Measurements from ENCODE around the gene PNRC1.
A peak's percentile ranks its signal among the peaks of the same experiment; 100 is the strongest.
"Not testable (repeated sequence)": the region's sequence is repeated elsewhere in the genome, so short reads cannot be mapped to it uniquely, and the experiment has no call there.

Gene PNRC1

DNA sequence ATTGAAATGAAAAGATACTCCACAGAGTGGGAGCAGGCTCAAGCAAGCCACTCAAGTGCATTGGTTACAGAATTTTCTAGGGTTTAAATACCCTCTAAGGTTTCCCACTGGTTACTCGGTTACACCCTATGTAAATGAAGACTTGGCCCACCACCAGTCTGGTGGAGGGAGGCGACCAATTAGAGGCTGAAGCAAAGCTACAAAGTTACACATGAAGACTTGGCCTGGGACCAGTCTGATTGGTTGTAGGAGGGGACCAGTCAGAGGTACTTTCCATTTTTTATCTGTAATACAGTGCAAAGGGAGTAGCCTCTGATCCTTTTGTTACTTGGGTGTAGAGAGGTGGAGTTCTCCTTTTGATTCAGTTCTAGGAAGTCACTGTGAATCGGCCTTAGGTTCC lies 29.7 kb downstream of the PNRC1 start:
- no peak for DNase-seq (ENCODE audit: low read depth)

GRCh38 chr6:89111933-89112332 lies 31.4 kb downstream of the PNRC1 start:
- DNase-seq (ENCODE audit: low read depth) = no peak

GRCh38 chr6:89116702-89117101 lies 36.2 kb downstream of the PNRC1 start:
- no peak for DNase-seq (ENCODE audit: low read depth)

DNA sequence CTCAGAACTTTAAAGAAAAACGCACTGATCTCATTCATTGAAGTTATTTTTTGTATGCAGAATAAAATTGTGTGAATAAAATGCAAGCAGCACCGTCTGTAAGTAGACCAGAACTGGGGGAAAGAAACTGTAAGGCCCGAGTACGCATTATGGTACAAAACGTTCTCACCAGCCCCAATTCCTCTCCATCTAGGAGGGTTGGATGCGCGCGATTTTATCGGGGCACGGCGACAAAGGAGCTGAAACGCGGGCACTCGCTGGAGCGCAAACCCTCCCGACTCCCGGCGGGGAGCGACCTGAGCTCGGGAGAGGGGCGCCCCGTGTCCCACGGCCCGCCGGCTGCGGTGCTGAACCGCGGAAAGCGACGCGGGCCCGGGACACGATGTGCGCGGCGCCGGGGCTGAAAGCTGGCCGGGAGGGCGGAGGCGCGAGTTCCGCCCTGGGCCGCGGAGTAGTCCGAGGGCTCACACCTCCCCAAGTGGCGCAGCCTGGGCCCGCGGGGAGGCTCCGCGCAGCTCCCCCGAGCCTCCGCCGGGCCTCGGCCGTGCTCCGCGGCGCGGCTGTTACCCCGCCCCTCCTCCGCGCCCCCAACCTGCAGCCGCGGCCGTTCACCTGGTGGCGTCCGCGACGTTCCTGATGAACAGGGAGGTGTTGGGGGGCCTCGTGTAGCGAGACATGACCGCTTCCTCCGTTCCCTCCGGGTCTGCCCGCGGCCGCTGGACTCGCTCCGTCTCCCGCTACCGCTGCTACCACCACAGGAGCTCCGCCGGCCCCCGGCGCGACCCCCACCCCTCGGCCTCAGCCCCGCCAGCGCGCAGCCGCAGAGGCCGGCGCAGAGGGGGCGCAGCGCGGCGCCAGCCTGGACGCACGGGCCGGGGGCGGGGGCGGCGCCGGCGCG lies 36.9 kb downstream of the PNRC1 start, which contains the start of gene SRSF12:
Gene SRSF12, minus strand, starts transcription at position 861 of the 898 bp plus-strand sequence. Its CDS starts 184 bp downstream, at position 677.
- peak; percentile 31 for DNase-seq (ENCODE audit: low read depth)

DNA sequence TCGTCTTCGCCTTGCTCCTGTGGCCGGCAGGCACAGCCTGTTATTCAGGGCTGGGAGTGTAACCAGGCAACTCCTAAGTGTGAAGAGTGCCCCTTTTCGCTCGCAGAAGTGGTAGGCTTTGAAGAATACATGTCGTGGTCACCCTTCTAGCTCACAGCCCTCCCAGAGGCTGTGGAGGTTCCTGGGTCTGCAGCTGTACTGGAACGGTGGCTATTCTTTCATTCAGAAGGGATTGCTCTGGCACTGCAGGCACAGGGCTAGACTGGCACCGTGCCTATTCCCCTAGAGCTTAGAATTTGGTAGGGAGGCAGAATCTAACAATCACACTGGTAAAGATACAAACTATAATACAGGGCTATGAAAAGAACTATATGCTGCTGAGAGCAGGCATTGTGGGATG lies 38.4 kb downstream of the PNRC1 start:
- DNase-seq (ENCODE audit: low read depth) = no peak

DNA sequence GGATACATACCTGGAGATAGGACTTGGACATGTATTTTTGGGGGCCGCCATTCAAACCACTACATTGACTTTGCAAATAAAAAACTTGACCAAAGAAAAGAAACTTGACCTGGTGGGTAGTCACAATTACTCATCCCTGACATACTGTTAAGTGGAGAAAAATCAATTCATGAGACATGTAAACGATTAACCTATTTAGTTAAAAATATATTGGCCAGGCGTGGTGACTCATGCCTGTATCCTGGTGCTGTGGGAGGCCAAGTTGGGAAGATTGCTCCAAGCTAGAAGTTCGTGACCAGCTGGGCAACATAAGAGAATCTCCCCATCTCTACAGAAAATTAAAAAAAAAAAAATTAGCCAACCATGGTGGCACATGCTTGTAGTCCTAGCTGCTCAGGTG lies 39.8 kb downstream of the PNRC1 start:
- DNase-seq (ENCODE audit: low read depth) = no peak

GRCh38 chr6:89121934-89122333 lies 41.4 kb downstream of the PNRC1 start:
- DNase-seq (ENCODE audit: low read depth) = no peak

DNA sequence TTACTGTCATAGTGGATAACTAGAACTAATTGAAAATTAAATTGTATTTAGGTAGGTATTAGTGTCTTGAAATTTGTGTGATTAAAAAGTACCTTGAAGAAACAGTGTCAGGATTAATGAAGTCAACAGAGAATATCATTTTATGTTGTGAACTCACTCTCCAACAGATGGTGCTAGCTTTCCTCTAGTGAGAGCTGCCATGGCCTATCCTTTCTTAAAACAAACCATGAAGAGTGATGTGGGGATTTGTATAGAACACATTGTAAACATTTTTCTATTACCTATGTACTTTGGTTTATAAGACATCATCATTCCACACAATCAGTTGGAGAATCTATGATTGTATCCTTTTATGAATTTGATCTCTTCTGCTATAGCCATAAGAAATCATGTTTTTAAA lies 42.1 kb downstream of the PNRC1 start:
- no peak for DNase-seq (ENCODE audit: low read depth)

- not testable (repeated sequence) for DNase-seq (ENCODE audit: low read depth)
Observed at GRCh38 chr6:89128256-89128671, 47.7 kb downstream of the PNRC1 start.

- DNase-seq (ENCODE audit: low read depth) = no peak
Observed at GRCh38 chr6:89131599-89131998, 51.0 kb downstream of the PNRC1 start.

GRCh38 chr6:89132057-89132456 lies 51.5 kb downstream of the PNRC1 start:
- no peak for DNase-seq (ENCODE audit: low read depth)

GRCh38 chr6:89133981-89134380 lies 53.4 kb downstream of the PNRC1 start:
- DNase-seq (ENCODE audit: low read depth) = no peak

DNA sequence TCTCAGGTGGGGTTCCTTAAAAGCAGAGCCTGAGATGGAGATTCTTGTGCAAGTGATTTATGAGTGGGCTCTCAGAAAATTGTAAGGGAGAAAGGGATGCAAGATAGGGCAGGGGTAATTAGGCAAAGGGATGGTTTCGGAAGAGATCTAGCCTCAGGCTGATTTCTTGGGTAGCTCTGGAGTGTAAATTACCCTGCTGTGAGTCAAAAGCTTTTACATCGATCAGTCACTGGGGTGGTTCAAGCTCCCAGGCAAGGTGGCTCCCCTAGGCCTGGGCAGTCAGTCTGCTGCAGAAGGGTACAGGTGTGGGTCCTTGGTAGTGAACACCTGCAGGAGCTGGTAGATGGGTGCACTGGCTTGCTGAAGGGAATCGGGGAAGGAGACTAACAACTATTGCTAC lies 54.2 kb downstream of the PNRC1 start:
- DNase-seq (ENCODE audit: low read depth) = no peak
